HG02840 (cell line): ENCODE results near the gene SPAG4.

Experiments
- ATAC-seq: cut with Tn5 transposase; IDR thresholded peaks from one replicate; pipeline ENCODE4 v1.9.1; 2021; ENCODE audit warnings: mild to moderate bottlenecking, moderate library complexity, moderate number of reproducible peaks; ENCODE audit not compliant: unreplicated experiment, low FRiP score

The SPAG4 gene

GRCh38 chr20:35652641-35653429 is 37.2 kb downstream of the SPAG4 start:
- no peak for ATAC-seq

- no peak for ATAC-seq
Observed at GRCh38 chr20:35653430-35653734, 37.8 kb downstream of the SPAG4 start.

GRCh38 chr20:35653893-35654292 is 38.3 kb downstream of the SPAG4 start:
- no peak for ATAC-seq

GRCh38 chr20:35654415-35654814 is 38.8 kb downstream of the SPAG4 start:
- ATAC-seq = no peak

- no peak for ATAC-seq
Observed at GRCh38 chr20:35657271-35657670, 41.6 kb downstream of the SPAG4 start.

GRCh38 chr20:35660122-35660937 is 44.7 kb downstream of the SPAG4 start:
- no peak for ATAC-seq

- no peak for ATAC-seq
Observed at GRCh38 chr20:35661053-35661452, 45.4 kb downstream of the SPAG4 start.

GRCh38 chr20:35661908-35662307 is 46.3 kb downstream of the SPAG4 start:
- no peak for ATAC-seq

- ATAC-seq = no peak
Observed at GRCh38 chr20:35662551-35662950, 46.9 kb downstream of the SPAG4 start.

- peak; percentile 21 for ATAC-seq
Observed at GRCh38 chr20:35663516-35664465, 48.2 kb downstream of the SPAG4 start.

- peak; percentile 67 for ATAC-seq
Observed at GRCh38 chr20:35664466-35665206, 49.0 kb downstream of the SPAG4 start, which contains the start of the genes CPNE1 and RBM12. TSS of gene CPNE1 (minus strand) at chr20:35664900. CDS start at chr20:35632923, 31,977 bp downstream. TSS of gene RBM12 (minus strand) at chr20:35664900. CDS start at chr20:35655322, 9,578 bp downstream.

GRCh38 chr20:35665949-35666288 is 50.3 kb downstream of the SPAG4 start:
- ATAC-seq = no peak

- no peak for ATAC-seq
Observed at GRCh38 chr20:35669221-35669620, 53.6 kb downstream of the SPAG4 start.

GRCh38 chr20:35669681-35670080 is 54.1 kb downstream of the SPAG4 start:
- ATAC-seq = no peak
